Type B pancreatic cell (in vitro differentiated cells): ENCODE results near the gene ZMYM4. TPM values are rescaled to one million over a fixed set of nuclear protein-coding genes. Genes with fewer than 3 reads are reported as not detected.

Source experiments
- DNase-seq: peaks from one replicate; pipeline ENCODE4 v3.0.0; 2021; ENCODE audit warnings: mixed read lengths; ENCODE audit not compliant: unreplicated experiment; ENCODE audit errors: extremely low spot score
- H3K27ac Mint-ChIP-seq: 2 replicates; pipeline ENCODE4 v1.8.0; 2021; ENCODE audit warnings: mild to moderate bottlenecking, mixed read lengths
- H3K27me3 Mint-ChIP-seq: 2 replicates; pipeline ENCODE4 v1.8.0; 2021; ENCODE audit warnings: mixed read lengths
- H3K36me3 Mint-ChIP-seq: 2 replicates; pipeline ENCODE4 v1.8.0; 2021; ENCODE audit warnings: mixed read lengths
- H3K4me1 Mint-ChIP-seq: one replicate; pipeline ENCODE4 v1.8.0; 2021; ENCODE audit warnings: mixed read lengths; ENCODE audit not compliant: unreplicated experiment
- H3K4me3 Mint-ChIP-seq: 2 replicates; pipeline ENCODE4 v1.8.0; 2021; ENCODE audit warnings: mild to moderate bottlenecking, mixed read lengths
- H3K9me3 Mint-ChIP-seq: 2 replicates; pipeline ENCODE4 v1.8.0; 2021; ENCODE audit warnings: mixed read lengths
- CTCF ChIP-seq: fragments of 200-600 bp; sonication (generic); conservative IDR thresholded peaks from 2 replicates; pipeline ENCODE4 v1.5.0; 2021; ENCODE audit warnings: antibody characterized with exemption, mild to moderate bottlenecking
- total RNA-seq: library from RNA; stranded (reverse); gene quantifications from 2 replicates; pipeline ENCODE4 v1.2.1, GENCODE V29; 2021; ENCODE audit warnings: low replicate concordance

The ZMYM4 gene
- total RNA-seq, 1 donor from 2014 or later, result 85.4 TPM

- no peak overlapping the region for H3K27ac Mint-ChIP-seq
- peaks cover 11% of the 10 kb centered on the region for H3K4me1 Mint-ChIP-seq
- H3K9me3 Mint-ChIP-seq, result peaks cover 5% of the 10 kb centered on the region
- peaks cover 20% of the 10 kb centered on the region for H3K36me3 Mint-ChIP-seq
- no peak overlapping the region for H3K4me3 Mint-ChIP-seq
- no peak for DNase-seq
- H3K27me3 Mint-ChIP-seq, result no peaks in the 10 kb centered on the region
- TF ChIP-seq CTCF, result no peak
These were observed 47.1 kb downstream of the ZMYM4 start for GRCh38 chr1:35315649-35316048.

- H3K36me3 Mint-ChIP-seq, result peaks cover 23% of the 10 kb centered on the region
- no peak for TF ChIP-seq CTCF
- H3K27me3 Mint-ChIP-seq, result no peaks in the 10 kb centered on the region
- H3K27ac Mint-ChIP-seq, result no peak overlapping the region
- DNase-seq, result no peak
- H3K9me3 Mint-ChIP-seq, result peaks cover 5% of the 10 kb centered on the region
- no peak overlapping the region for H3K4me3 Mint-ChIP-seq
- H3K4me1 Mint-ChIP-seq, result peaks cover 11% of the 10 kb centered on the region
These were observed 47.8 kb downstream of the ZMYM4 start for GRCh38 chr1:35316264-35316663.

- peaks cover 20% of the 10 kb centered on the region for H3K4me1 Mint-ChIP-seq
These were observed 51.6 kb downstream of the ZMYM4 start for GRCh38 chr1:35319988-35320713.

GRCh38 chr1:35320937-35321336 is 52.4 kb downstream of the ZMYM4 start:
- Mint-ChIP-seq H3K4me1 (peaks cover 20% of the 10 kb centered on the region), H3K4me3 (no peak overlapping the region), H3K27ac (peak overlapping the region; percentile 26), H3K27me3 (no peaks in the 10 kb centered on the region), H3K36me3 (peaks cover 27% of the 10 kb centered on the region), H3K9me3 (peaks cover 5% of the 10 kb centered on the region)
- DNase-seq, result no peak
- TF ChIP-seq CTCF, result no peak

More at GRCh38 chr1:35319988-35320713, 51.6 kb downstream of the ZMYM4 start:
- Mint-ChIP-seq H3K9me3 (peaks cover 5% of the 10 kb centered on the region), H3K4me3 (no peak overlapping the region), H3K27ac (no peak overlapping the region), H3K36me3 (peaks cover 27% of the 10 kb centered on the region), H3K27me3 (no peaks in the 10 kb centered on the region)
- no peak for TF ChIP-seq CTCF
- no peak for DNase-seq

GRCh38 chr1:35324486-35324885 is 56.0 kb downstream of the ZMYM4 start:
- H3K9me3 Mint-ChIP-seq, result no peaks in the 10 kb centered on the region
- no peaks in the 10 kb centered on the region for H3K27me3 Mint-ChIP-seq
- peaks cover 18% of the 10 kb centered on the region for H3K36me3 Mint-ChIP-seq
- no peak for DNase-seq
- H3K4me3 Mint-ChIP-seq, result no peak overlapping the region
- H3K27ac Mint-ChIP-seq, result no peak overlapping the region
- peaks cover 17% of the 10 kb centered on the region for H3K4me1 Mint-ChIP-seq
- TF ChIP-seq CTCF, result no peak
